NCI-H1694 (cell line): ENCODE results near the gene URAD.
"Not testable (repeated sequence)": the region's sequence is repeated elsewhere in the genome, so short reads cannot be mapped to it uniquely, and the experiment has no call there.

Experiments used
- DNase-seq: peaks from one replicate; lab custom pipeline; 2025; lab: John Stamatoyannopoulos, UW

The URAD gene

DNA sequence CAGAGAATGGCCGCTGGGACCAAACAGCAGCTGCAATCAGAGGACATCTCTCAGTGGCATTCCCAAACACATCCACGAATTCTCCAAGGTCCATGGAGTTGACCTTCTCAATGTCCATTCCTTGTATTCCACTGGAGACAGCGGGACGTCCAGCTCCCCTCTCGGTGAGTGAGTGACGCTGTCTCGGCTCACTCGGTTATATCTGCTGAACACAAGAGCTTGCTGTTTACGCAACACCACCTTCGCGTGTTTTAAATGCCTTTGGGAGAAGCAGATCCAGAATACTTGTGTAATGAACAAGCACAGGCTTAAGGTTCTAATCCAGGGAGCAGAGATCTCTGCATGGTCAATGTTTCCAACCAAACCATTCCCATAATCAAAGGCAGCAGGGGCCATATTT is at the start of gene URAD:
TSS of gene URAD (minus strand) at position 174 of the 400 bp plus-strand sequence. CDS start at position 118, 56 bp downstream.
- no peak for DNase-seq

GRCh38 chr13:28037399-28037798 is 48.9 kb upstream of the URAD start:
- no peak for DNase-seq

GRCh38 chr13:28035146-28035782 is 46.8 kb upstream of the URAD start:
- DNase-seq, result no peak

GRCh38 chr13:28033894-28034655 is 45.6 kb upstream of the URAD start:
- no peak for DNase-seq

- DNase-seq, result not testable (repeated sequence)
Observed at GRCh38 chr13:28032438-28032837, 43.9 kb upstream of the URAD start.

- no peak for DNase-seq
Observed at GRCh38 chr13:28031896-28032288, 43.4 kb upstream of the URAD start.

- no peak for DNase-seq
Observed at GRCh38 chr13:28031220-28031895, 42.9 kb upstream of the URAD start.

DNA sequence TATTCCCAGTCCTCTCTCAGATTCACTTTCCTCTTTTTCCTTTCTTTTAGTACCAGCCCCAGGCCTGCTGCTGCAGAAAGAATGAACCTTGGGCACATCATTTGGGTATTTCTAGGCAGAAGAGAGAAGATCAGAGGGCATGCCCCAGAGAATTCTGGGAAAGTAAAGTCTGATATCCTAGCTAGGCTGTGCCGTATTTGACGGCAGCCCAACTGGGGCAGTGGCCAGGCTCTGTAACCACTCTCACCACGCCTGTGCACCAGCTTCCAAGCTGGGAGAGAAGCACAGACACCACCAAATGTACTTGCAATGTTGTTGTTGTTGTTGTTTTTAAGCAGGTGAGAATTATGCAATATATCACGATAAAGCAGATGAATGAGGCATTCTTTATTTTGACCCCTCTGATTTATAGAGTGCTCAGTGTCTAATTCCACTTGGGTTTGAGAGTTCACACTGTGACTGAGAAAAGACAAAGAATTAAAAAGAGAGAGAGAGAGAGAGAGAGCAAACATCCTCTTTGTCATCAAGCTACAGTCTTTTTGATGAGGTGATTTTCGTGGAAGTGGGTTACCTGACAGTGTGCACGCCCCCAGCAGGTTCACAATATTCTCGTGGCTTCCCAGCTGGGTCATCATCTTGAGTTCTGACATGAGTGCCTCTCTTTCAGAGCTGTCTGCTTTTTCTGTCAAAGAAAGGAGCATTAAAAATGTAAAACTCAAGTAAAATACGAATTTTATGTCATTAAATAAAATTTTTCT is 39.3 kb upstream of the URAD start:
- DNase-seq, result no peak

- no peak for DNase-seq
Observed at GRCh38 chr13:28027071-28027470, 38.6 kb upstream of the URAD start.

GRCh38 chr13:28026508-28026907 is 38.0 kb upstream of the URAD start:
- DNase-seq, result no peak

GRCh38 chr13:28022848-28023518 is 34.5 kb upstream of the URAD start:
- DNase-seq, result no peak

- DNase-seq, result no peak
Observed at GRCh38 chr13:28014301-28014700, 25.8 kb upstream of the URAD start.

GRCh38 chr13:28013482-28013881 is 25.0 kb upstream of the URAD start:
- DNase-seq, result no peak

DNA sequence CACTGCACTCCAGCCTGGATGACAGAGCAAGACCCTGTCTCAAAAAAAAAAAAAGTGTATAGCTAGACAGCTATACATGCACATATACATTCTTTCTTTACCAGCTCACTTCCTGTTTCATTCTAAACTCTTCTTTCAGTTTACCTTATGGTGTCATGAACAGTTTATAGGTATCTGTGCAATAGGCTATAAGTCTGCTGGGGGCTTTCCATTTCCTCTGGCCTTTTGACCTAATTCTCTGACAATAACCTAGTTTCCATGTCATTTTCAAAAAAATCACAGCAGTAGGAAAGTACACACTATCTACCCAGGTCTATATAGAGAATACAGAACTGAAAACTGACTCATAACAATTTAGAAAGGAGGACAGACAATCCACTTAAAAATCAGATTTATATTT is 24.4 kb upstream of the URAD start:
- DNase-seq, result no peak

DNA sequence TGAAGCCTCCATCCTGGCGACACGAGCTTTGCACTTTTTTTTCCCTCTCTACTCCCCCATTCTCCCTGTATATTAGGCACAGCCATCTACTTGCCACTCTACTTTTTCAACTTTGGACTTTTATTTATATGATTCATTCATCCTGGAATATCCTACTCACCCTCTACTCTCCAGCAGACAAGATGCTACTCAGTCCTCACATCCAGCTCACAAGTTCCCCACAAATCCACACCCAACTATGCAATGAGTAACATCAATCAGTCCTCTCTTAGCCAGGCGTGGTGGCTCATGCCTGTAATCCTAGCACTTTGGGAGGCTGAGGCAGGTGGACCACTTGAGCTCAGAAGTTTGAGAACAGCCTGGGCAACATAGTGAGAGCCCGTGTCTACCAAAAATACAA is 23.9 kb upstream of the URAD start:
- no peak for DNase-seq

DNA sequence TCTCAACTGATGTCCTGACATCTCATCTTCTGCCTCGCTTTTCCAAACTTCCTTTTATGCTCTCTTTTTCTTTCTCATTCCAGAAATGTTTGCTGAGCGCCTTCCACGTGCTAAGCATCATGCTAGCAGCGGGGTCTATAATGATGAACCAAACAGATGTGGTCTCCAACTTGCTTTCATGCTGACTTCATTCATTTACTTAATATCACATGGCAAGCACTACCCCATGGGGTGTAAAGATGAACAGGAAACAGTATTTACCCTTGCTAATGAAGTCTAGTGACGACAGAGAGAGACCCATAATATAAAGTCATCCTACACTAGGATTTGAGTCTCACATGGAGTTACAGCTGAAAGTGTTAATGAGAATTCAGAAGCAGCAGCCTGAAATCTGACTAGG is 21.6 kb upstream of the URAD start:
- no peak for DNase-seq

- DNase-seq, result not testable (repeated sequence)
Observed at GRCh38 chr13:28005016-28005415, 16.5 kb upstream of the URAD start.

- DNase-seq, result no peak
Observed at GRCh38 chr13:28002886-28003698, 14.6 kb upstream of the URAD start.

DNA sequence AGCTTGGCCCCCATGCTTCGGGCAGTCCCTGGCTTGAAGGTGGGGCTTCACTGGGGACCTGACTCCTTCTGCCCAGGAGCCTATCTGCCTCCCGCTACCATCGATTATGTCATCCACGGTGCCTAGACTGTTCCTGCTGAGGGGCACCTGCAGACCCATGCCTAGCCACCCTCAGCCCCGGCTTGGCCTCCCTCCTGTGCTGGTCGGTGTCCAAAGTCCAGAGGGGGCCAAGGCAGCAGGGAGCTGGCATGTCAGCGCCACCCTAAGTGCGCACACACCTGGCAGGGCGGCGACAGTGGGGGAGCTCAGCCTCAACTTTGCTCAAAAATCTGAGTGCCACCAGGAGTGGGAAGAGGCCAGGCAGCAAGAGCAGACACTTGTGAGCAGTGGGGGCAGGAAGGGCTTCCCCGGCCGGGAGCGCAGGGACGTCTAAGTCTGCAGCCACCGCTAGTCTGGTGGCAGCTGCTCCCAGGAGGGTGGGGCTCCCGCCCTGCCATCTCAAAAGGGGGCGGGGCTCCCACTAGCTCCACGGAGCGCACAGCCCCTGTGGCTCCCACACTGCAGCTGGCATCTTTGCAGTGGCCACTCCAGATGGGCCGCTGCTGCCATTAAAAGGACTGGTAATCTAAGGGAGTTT is 13.5 kb upstream of the URAD start:
- DNase-seq, result no peak

- DNase-seq, result no peak
Observed at GRCh38 chr13:28001049-28001448, 12.6 kb upstream of the URAD start.
